Measurements from ENCODE around the gene INSC.

GRCh38 chr11:15276621-15277020 is 161.9 kb downstream of the INSC start:
- peak; percentile 36 for TF ChIP-seq CTCF (conservative IDR thresholded peaks at IDR 0.05; ENCODE audit: low read depth, low read length)
- TF ChIP-seq RAD21 (IDR thresholded peaks at IDR 0.05; ENCODE audit: low read length): peak; percentile 41
- TF ChIP-seq POLR2A (IDR thresholded peaks at IDR 0.05; ENCODE audit: low read depth, low read length): no peak
- no peak for TF ChIP-seq CEBPB (IDR thresholded peaks at IDR 0.05; ENCODE audit: low read depth, low read length)
- TF ChIP-seq FOS (IDR thresholded peaks at IDR 0.05; ENCODE audit: low read depth, low read length): no peak
- TF ChIP-seq RCOR1 (IDR thresholded peaks at IDR 0.05; ENCODE audit: insufficient replicate concordance, low read length): no peak
- no peak for TF ChIP-seq CHD1 (IDR thresholded peaks at IDR 0.05; ENCODE audit: low read depth, low read length)
- TF ChIP-seq RFX5 (IDR thresholded peaks at IDR 0.05; ENCODE audit: low read depth, low read length): no peak
- TF ChIP-seq MXI1 (IDR thresholded peaks at IDR 0.05; ENCODE audit: borderline replicate concordance, low read depth, low read length): no peak
- no peak for TF ChIP-seq BHLHE40 (IDR thresholded peaks at IDR 0.05; ENCODE audit: low read depth, low read length)
- TF ChIP-seq USF2 (IDR thresholded peaks at IDR 0.05; ENCODE audit: low read depth, low read length): no peak
- no peak for TF ChIP-seq NFE2L2 (IDR thresholded peaks at IDR 0.05; ENCODE audit: low read depth, low read length)
- TF ChIP-seq MAZ (IDR thresholded peaks at IDR 0.05; ENCODE audit: borderline replicate concordance, low read depth, low read length): no peak
- no peak for TF ChIP-seq ELK1 (IDR thresholded peaks at IDR 0.05; ENCODE audit: borderline replicate concordance, low read depth, low read length)
